Breast epithelium (tissue), 4 donors: ENCODE results near the gene HCN4. TPM values are rescaled to one million over a fixed set of nuclear protein-coding genes. Genes with fewer than 3 reads are reported as not detected.
A peak's percentile ranks its signal among the peaks of the same experiment; 100 is the strongest.

Experiments used
- DNase-seq, 2 donors: peaks; one replicate each; pipeline ENCODE4 v3.0.0-alpha.2; 2019; ENCODE audit warnings: low spot score in 2 of 2
- H3K27ac ChIP-seq, 2 donors: fragments of 200-600 bp; sonication (generic) in 1 of 2; one replicate each; pipeline ENCODE4 v1.5.1; 2016 to 2019; ENCODE audit warnings: mild to moderate bottlenecking in 1 of 2
- H3K27me3 ChIP-seq, 2 donors: fragments of 200-600 bp; sonication (generic) in 1 of 2; one replicate each; pipeline versions ENCODE4 v1.5.1 to v1.6.0; 2017 to 2019; ENCODE audit warnings: control low read depth in 1 of 2, mild to moderate bottlenecking in 1 of 2
- H3K36me3 ChIP-seq: fragments of 200-600 bp; one replicate; pipeline ENCODE4 v1.5.1; 2019
- H3K4me1 ChIP-seq, 2 donors: fragments of 200-600 bp; sonication (generic); one replicate each; pipeline ENCODE4 v1.5.1; 2016 to 2019; ENCODE audit warnings: control low read depth in 1 of 2
- H3K4me3 ChIP-seq, 3 donors: fragments of 200-600 bp; sonication (generic); 1 replicate in 2 of 3; 2 replicates in 1 of 3; pipeline ENCODE4 v1.5.1; 2016 to 2019; ENCODE audit warnings: mild to moderate bottlenecking in 3 of 3, moderate library complexity in 2 of 3
- H3K9me3 ChIP-seq, 2 donors: fragments of 200-600 bp; sonication (generic) in 1 of 2; one replicate each; pipeline ENCODE4 v1.5.1; 2016 to 2019; ENCODE audit warnings: control low read depth in 1 of 2
- POLR2A ChIP-seq: fragments of 450-650 bp; IDR thresholded peaks from one replicate; pipeline ENCODE4 v1.6.1; 2016; ENCODE audit warnings: antibody characterized with exemption, mild to moderate bottlenecking, moderate library complexity
- POLR2AphosphoS5 ChIP-seq, 3 donors: sonication (generic); formaldehyde crosslinking; IDR thresholded peaks; one replicate each; pipeline ENCODE4 v1.6.1; 2017; ENCODE audit warnings: antibody characterized with exemption in 3 of 3
- intact Hi-C: fragments of 100-400 bp; cut with DNase I; formaldehyde crosslinking; loops from one replicate; pipeline ENCODE4 v1.15.1; 2023; ENCODE audit warnings: low total_unique reads
- total RNA-seq, 3 donors: library from RNA; depleted of rRNA; stranded (reverse); fragments of >200 nt; gene quantifications; one replicate each; pipeline ENCODE4 v1.1.0, GENCODE V29; 2016
- TF ChIP-seq, protein P1 (sequence below), 3 donors: fragments of 450-650 bp; IDR thresholded peaks; one replicate each; pipeline ENCODE4 v1.5.1; 2016 to 2017; ENCODE audit warnings: antibody characterized with exemption in 3 of 3, mild to moderate bottlenecking in 3 of 3, moderate library complexity in 3 of 3

The HCN4 gene
- total RNA-seq, 3 donors from 2014 or later: not detected

DNA sequence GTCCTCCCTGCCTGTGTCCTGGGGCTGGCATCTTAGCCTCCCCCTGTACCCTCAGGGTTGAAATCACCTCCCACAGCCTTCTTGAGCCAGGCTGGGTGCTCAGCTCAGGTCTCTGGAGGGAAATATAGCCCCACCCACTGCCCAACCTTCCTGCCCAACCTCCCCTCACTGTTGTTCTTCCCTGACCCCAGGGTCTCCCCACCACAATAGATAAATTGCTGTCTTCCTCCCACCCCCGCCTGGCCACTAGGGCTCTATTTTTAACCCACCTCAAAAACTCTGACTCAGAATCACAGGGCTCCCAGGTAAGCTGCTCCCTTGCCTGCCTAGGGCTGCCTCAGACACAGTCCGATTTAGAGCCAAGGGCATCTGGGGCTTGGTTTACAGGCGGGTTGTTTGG lies 15.0 kb downstream of the HCN4 start:
- Histone ChIP-seq H3K4me1 (no peaks in the 10 kb centered on the region), H3K36me3 (no peaks in the 10 kb centered on the region), H3K4me3 (no peak overlapping the region), H3K9me3 (no peaks in the 10 kb centered on the region), H3K27me3 (peaks cover 0 to 23% of the 10 kb centered on the region in 2 donors), H3K27ac (no peak overlapping the region)
- DNase-seq: no peak
- TF ChIP-seq POLR2AphosphoS5 (IDR thresholded peaks at IDR 0.05) (no peak), POLR2A (no peak)
- TF ChIP-seq, protein P1, sequence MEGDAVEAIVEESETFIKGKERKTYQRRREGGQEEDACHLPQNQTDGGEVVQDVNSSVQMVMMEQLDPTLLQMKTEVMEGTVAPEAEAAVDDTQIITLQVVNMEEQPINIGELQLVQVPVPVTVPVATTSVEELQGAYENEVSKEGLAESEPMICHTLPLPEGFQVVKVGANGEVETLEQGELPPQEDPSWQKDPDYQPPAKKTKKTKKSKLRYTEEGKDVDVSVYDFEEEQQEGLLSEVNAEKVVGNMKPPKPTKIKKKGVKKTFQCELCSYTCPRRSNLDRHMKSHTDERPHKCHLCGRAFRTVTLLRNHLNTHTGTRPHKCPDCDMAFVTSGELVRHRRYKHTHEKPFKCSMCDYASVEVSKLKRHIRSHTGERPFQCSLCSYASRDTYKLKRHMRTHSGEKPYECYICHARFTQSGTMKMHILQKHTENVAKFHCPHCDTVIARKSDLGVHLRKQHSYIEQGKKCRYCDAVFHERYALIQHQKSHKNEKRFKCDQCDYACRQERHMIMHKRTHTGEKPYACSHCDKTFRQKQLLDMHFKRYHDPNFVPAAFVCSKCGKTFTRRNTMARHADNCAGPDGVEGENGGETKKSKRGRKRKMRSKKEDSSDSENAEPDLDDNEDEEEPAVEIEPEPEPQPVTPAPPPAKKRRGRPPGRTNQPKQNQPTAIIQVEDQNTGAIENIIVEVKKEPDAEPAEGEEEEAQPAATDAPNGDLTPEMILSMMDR (IDR thresholded peaks at IDR 0.05): no peak
- intact Hi-C loops: no loop called here

GRCh38 chr15:73352082-73352481 lies 16.7 kb downstream of the HCN4 start:
- Histone ChIP-seq H3K4me1 (no peaks in the 10 kb centered on the region), H3K27ac (no peak overlapping the region), H3K9me3 (no peaks in the 10 kb centered on the region), H3K36me3 (no peaks in the 10 kb centered on the region), H3K27me3 (peaks cover 0 to 23% of the 10 kb centered on the region in 2 donors), H3K4me3 (no peak overlapping the region)
- intact Hi-C loops: no loop called here
- TF ChIP-seq, protein P1 (IDR thresholded peaks at IDR 0.05): no peak
- no peak for TF ChIP-seq POLR2AphosphoS5 (IDR thresholded peaks at IDR 0.05)
- no peak for TF ChIP-seq POLR2A
- DNase-seq: no peak

DNA sequence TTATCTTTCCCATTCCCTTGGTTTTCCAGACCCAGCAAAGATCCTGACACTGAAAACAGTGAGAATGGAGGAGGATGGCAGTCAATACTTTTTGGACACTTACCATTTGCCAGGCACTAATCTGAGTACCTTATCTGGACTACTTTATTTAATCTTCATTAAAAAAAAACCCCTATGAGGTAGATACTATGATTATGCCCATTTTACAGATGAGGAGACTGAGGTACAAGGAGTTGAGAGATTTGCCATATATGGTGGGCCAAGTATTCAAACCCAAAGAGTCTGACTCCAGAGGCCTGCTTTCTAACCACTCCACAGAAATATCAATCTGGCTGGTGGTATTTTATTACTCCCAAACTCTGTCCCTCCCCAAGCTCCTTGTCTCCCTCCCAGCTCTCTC lies 19.6 kb downstream of the HCN4 start:
- Histone ChIP-seq H3K27ac (no peak overlapping the region), H3K27me3 (peaks cover 0 to 15% of the 10 kb centered on the region in 2 donors), H3K4me3 (no peak overlapping the region), H3K36me3 (no peaks in the 10 kb centered on the region), H3K9me3 (no peaks in the 10 kb centered on the region), H3K4me1 (no peaks in the 10 kb centered on the region)
- DNase-seq: no peak
- TF ChIP-seq, protein P1 (IDR thresholded peaks at IDR 0.05): no peak
- TF ChIP-seq POLR2AphosphoS5 (IDR thresholded peaks at IDR 0.05) (no peak), POLR2A (no peak)
- intact Hi-C loops: loop anchor here (5.0 kb wide), 1 partner anchor 377 kb away; no protein-coding TSS in a partner anchor

GRCh38 chr15:73346735-73347312 lies 21.9 kb downstream of the HCN4 start:
- H3K27ac ChIP-seq: no peak overlapping the region
- H3K36me3 ChIP-seq: no peaks in the 10 kb centered on the region
- H3K9me3 ChIP-seq: no peaks in the 10 kb centered on the region
- DNase-seq: peak in 1 of 2 donors; percentile 70
- peaks cover 0 to 6% of the 10 kb centered on the region in 2 donors for H3K27me3 ChIP-seq
- intact Hi-C loops: loop anchor here (5.0 kb wide), 1 partner anchor 375 kb away; no protein-coding TSS in a partner anchor
- H3K4me1 ChIP-seq: no peaks in the 10 kb centered on the region
- no peak overlapping the region for H3K4me3 ChIP-seq
- no peak for TF ChIP-seq POLR2AphosphoS5 (IDR thresholded peaks at IDR 0.05)
- TF ChIP-seq POLR2A: no peak
- TF ChIP-seq, protein P1 (IDR thresholded peaks at IDR 0.05): no peak

GRCh38 chr15:73345658-73346057 lies 23.1 kb downstream of the HCN4 start:
- H3K27ac ChIP-seq: no peak overlapping the region

More at GRCh38 chr15:73345658-73346057, 23.1 kb downstream of the HCN4 start:
- H3K36me3 ChIP-seq: no peaks in the 10 kb centered on the region
- H3K4me3 ChIP-seq: no peak overlapping the region
- TF ChIP-seq POLR2A (no peak), POLR2AphosphoS5 (IDR thresholded peaks at IDR 0.05) (no peak)
- TF ChIP-seq, protein P1 (IDR thresholded peaks at IDR 0.05): no peak
- H3K9me3 ChIP-seq: no peaks in the 10 kb centered on the region
- H3K4me1 ChIP-seq: no peaks in the 10 kb centered on the region
- H3K27me3 ChIP-seq: peaks cover 0 to 6% of the 10 kb centered on the region in 2 donors
- intact Hi-C loops: loop anchor here (5.0 kb wide), 1 partner anchor 373 kb away; no protein-coding TSS in a partner anchor
- DNase-seq: no peak
